Neural cell (in vitro differentiated cells): ENCODE results near the gene FGD6. TPM values are rescaled to one million over a fixed set of nuclear protein-coding genes. Genes with fewer than 3 reads are reported as not detected.

ENCODE experiments used
- H2AFZ ChIP-seq: fragments of 200-600, 300-800 bp; sonication (generic), shearing (Covaris generic); 2 replicates; pipeline ENCODE4 v1.6.0; 2014; ENCODE audit warnings: low read depth, mild to moderate bottlenecking, antibody characterized with exemption, low read length, moderate library complexity
- H3F3A ChIP-seq: fragments of 200-600 bp; shearing (Covaris generic); 2 replicates; pipeline ENCODE4 v1.6.1; 2016; ENCODE audit warnings: mild to moderate bottlenecking, moderate library complexity, mixed read lengths, antibody characterized with exemption, low read length; ENCODE audit not compliant: insufficient read depth, poor library complexity, severe bottlenecking
- H3K27ac ChIP-seq: fragments of 200-600, 300-800 bp; sonication (generic), shearing (Covaris generic); 2 replicates; pipeline ENCODE4 v1.5.1; 2014; ENCODE audit warnings: mild to moderate bottlenecking, low read length, moderate library complexity
- H3K27me3 ChIP-seq: fragments of 300-800, 200-600 bp; sonication (generic), shearing (Covaris generic); 2 replicates; pipeline ENCODE4 v1.6.0; 2014; ENCODE audit warnings: mild to moderate bottlenecking, low read depth, low read length, moderate library complexity; ENCODE audit not compliant: insufficient read depth
- H3K36me3 ChIP-seq: fragments of 300-800, 200-600 bp; sonication (generic), shearing (Covaris generic); 2 replicates; pipeline ENCODE4 v1.5.1; 2014; ENCODE audit warnings: mild to moderate bottlenecking, antibody characterized with exemption, low read length, moderate library complexity; ENCODE audit not compliant: insufficient read depth
- H3K4me2 ChIP-seq: fragments of 300-800, 200-600 bp; sonication (generic), shearing (Covaris generic); 2 replicates; pipeline ENCODE4 v1.6.0; 2014; ENCODE audit warnings: mild to moderate bottlenecking, low read length
- H3K4me3 ChIP-seq: fragments of 300-800, 200-600 bp; sonication (generic), shearing (Covaris generic); 2 replicates; pipeline ENCODE4 v1.5.1; 2014; ENCODE audit warnings: mild to moderate bottlenecking, low read length, moderate library complexity
- H3K79me2 ChIP-seq: fragments of 200-600 bp; shearing (Covaris generic); replicated peaks from 2 replicates; pipeline ENCODE4 v1.6.0; 2014; ENCODE audit warnings: mild to moderate bottlenecking, low read length, moderate library complexity; ENCODE audit not compliant: insufficient read depth
- H3K9ac ChIP-seq: fragments of 300-800, 200-600 bp; sonication (generic), shearing (Covaris generic); 2 replicates; pipeline ENCODE4 v1.6.1; 2016; ENCODE audit warnings: mild to moderate bottlenecking, low read length, mixed read lengths
- H3K9me2 ChIP-seq: fragments of 200-600 bp; shearing (Covaris generic); 2 replicates; pipeline ENCODE4 v1.6.1; 2016; ENCODE audit warnings: mild to moderate bottlenecking, low read length, mixed read lengths; ENCODE audit not compliant: insufficient read depth
- H3K9me3 ChIP-seq: fragments of 200-600, 300-800 bp; sonication (generic), shearing (Covaris generic); 2 replicates; pipeline ENCODE4 v1.6.1; 2016; ENCODE audit warnings: mild to moderate bottlenecking, mixed run types, low read length, moderate library complexity, mixed read lengths
- H4K20me1 ChIP-seq: fragments of 200-600 bp; shearing (Covaris generic); 2 replicates; pipeline ENCODE4 v1.6.1; 2016; ENCODE audit warnings: mild to moderate bottlenecking, mixed run types; ENCODE audit not compliant: insufficient read depth
- CTCF ChIP-seq: fragments of 450-650 bp; IDR thresholded peaks from 2 replicates; pipeline ENCODE4 v1.5.1; 2014; ENCODE audit warnings: antibody characterized with exemption, mild to moderate bottlenecking, moderate library complexity; ENCODE audit not compliant: poor library complexity, severe bottlenecking
- EP300 ChIP-seq: fragments of 450-650 bp; conservative IDR thresholded peaks from 2 replicates; pipeline ENCODE4 v1.6.1; 2014; ENCODE audit warnings: antibody characterized with exemption, mild to moderate bottlenecking, moderate library complexity; ENCODE audit not compliant: poor library complexity, severe bottlenecking
- EZH2 ChIP-seq: fragments of 200-600, 300-800 bp; shearing (Covaris generic), sonication (generic); IDR thresholded peaks from 2 replicates; pipeline ENCODE4 v1.6.1; 2014; ENCODE audit warnings: antibody characterized with exemption, low read length, borderline replicate concordance, mild to moderate bottlenecking; ENCODE audit not compliant: insufficient read depth, poor library complexity, severe bottlenecking
- MXI1 ChIP-seq: fragments of 450-650 bp; conservative IDR thresholded peaks from 2 replicates; pipeline ENCODE4 v1.6.1; 2014; ENCODE audit warnings: antibody characterized with exemption, mild to moderate bottlenecking; ENCODE audit not compliant: poor library complexity, severe bottlenecking
- POLR2AphosphoS5 ChIP-seq: IDR thresholded peaks from 2 replicates; pipeline ENCODE4 v1.6.1; 2012
- RAD21 ChIP-seq: fragments of 450-650 bp; conservative IDR thresholded peaks from 2 replicates; pipeline ENCODE4 v1.6.1; 2014; ENCODE audit warnings: antibody characterized with exemption, mild to moderate bottlenecking, moderate library complexity
- REST ChIP-seq: IDR thresholded peaks from 2 replicates; pipeline ENCODE4 v1.6.1; 2012; ENCODE audit warnings: borderline replicate concordance
- SMC3 ChIP-seq: fragments of 450-650 bp; conservative IDR thresholded peaks from 2 replicates; pipeline ENCODE4 v1.6.1; 2014; ENCODE audit warnings: antibody characterized with exemption, mild to moderate bottlenecking, moderate library complexity; ENCODE audit not compliant: poor library complexity
- TAF1 ChIP-seq: IDR thresholded peaks from 2 replicates; pipeline ENCODE4 v1.6.1; 2012; ENCODE audit warnings: low read depth
- polyA plus RNA-seq: library from polyadenylated mRNA; depleted of rRNA; stranded (reverse); fragments of >200 nt; gene quantifications from 2 replicates; pipeline ENCODE4 v1.2.3, GENCODE V29; 2014

Gene FGD6
- polyA plus RNA-seq, 1 donor from 2014 or later: 4.6 TPM

- H3K9me2 ChIP-seq: no peaks in the 10 kb centered on the region
Measured at GRCh38 chr12:95261109-95261508, 43.8 kb upstream of the FGD6 start.

GRCh38 chr12:95259368-95259767 is 42.1 kb upstream of the FGD6 start:
- Histone ChIP-seq H3K4me2 (no peak overlapping the region), H3F3A (no peaks in the 10 kb centered on the region), H3K9ac (no peak overlapping the region), H3K79me2 (peaks cover 18% of the 10 kb centered on the region), H3K9me2 (no peaks in the 10 kb centered on the region), H3K36me3 (peaks cover 30% of the 10 kb centered on the region), H3K27me3 (no peaks in the 10 kb centered on the region), H3K4me3 (no peak overlapping the region), H3K9me3 (no peaks in the 10 kb centered on the region), H4K20me1 (no peaks in the 10 kb centered on the region), H2AFZ (no peak overlapping the region), H3K27ac (no peak overlapping the region)
- TF ChIP-seq MXI1: no peak

More at GRCh38 chr12:95261109-95261508, 43.8 kb upstream of the FGD6 start:
- peaks cover 27% of the 10 kb centered on the region for H3K36me3 ChIP-seq
- no peak overlapping the region for H3K9ac ChIP-seq
- H3K4me2 ChIP-seq: no peak overlapping the region
- no peak for TF ChIP-seq TAF1
- no peak for TF ChIP-seq CTCF
- TF ChIP-seq REST: no peak
- no peak for TF ChIP-seq SMC3
- no peak for TF ChIP-seq RAD21
- TF ChIP-seq POLR2AphosphoS5: no peak
- TF ChIP-seq EZH2: no peak
- no peak for TF ChIP-seq EP300
- no peak for TF ChIP-seq MXI1
- H3K27ac ChIP-seq: no peak overlapping the region
- H3K4me3 ChIP-seq: no peak overlapping the region
- H2AFZ ChIP-seq: no peak overlapping the region
- peaks cover 18% of the 10 kb centered on the region for H3K79me2 ChIP-seq
- no peaks in the 10 kb centered on the region for H3K27me3 ChIP-seq
- H3F3A ChIP-seq: no peaks in the 10 kb centered on the region
- no peaks in the 10 kb centered on the region for H3K9me3 ChIP-seq
- H4K20me1 ChIP-seq: no peaks in the 10 kb centered on the region

GRCh38 chr12:95258803-95259202 is 41.5 kb upstream of the FGD6 start:
- Histone ChIP-seq H3K27ac (no peak overlapping the region), H3F3A (no peaks in the 10 kb centered on the region), H2AFZ (no peak overlapping the region), H3K9me3 (no peaks in the 10 kb centered on the region), H3K4me3 (no peak overlapping the region), H3K9ac (no peak overlapping the region), H3K36me3 (peaks cover 25% of the 10 kb centered on the region), H3K9me2 (no peaks in the 10 kb centered on the region), H3K27me3 (no peaks in the 10 kb centered on the region), H3K79me2 (peaks cover 21% of the 10 kb centered on the region), H3K4me2 (no peak overlapping the region), H4K20me1 (no peaks in the 10 kb centered on the region)
- no peak for TF ChIP-seq REST
